H1 (cell line): ENCODE data around the gene ZFAND3. TPM values are rescaled to one million over a fixed set of nuclear protein-coding genes. Genes with fewer than 3 reads are reported as not detected.

Experiments
- CTCF ChIA-PET: fragments of 300-600 bp; sonication (Branson Sonifier 250); formaldehyde crosslinking; loops from one replicate; lab custom pipeline; 2021; ENCODE audit not compliant: partially characterized antibody; lab: Charles Lee
- POLR2A ChIA-PET: fragments of 300-600 bp; sonication (Branson Sonifier 250); formaldehyde crosslinking; loops from one replicate; lab custom pipeline; 2021; ENCODE audit warnings: inconsistent platforms; ENCODE audit not compliant: partially characterized antibody; lab: Charles Lee
- DNase-seq, 2 experiments: peaks; one replicate each; pipeline versions ENCODE4 v3.0.0 to v3.0.0-alpha.2; 2010 to 2022; ENCODE audit warnings: low spot score in 2 of 2, low read depth in 1 of 2, mixed read lengths in 1 of 2
- FAIRE-seq: peaks from 2 replicates; lab custom pipeline; 2011; peaks lifted over from hg19 to GRCh38; lab: Jason Lieb, UNC
- H2AFZ ChIP-seq: 2 replicates; pipeline ENCODE4 v1.8.1; 2012; ENCODE audit warnings: low read length, inconsistent platforms
- H2AK5ac ChIP-seq: 2 replicates; pipeline ENCODE4 v1.6.1; 2013; ENCODE audit warnings: low read depth, low read length
- H2BK120ac ChIP-seq: replicated peaks from 2 replicates; pipeline ENCODE3; 2013; ENCODE audit warnings: low read depth, low read length, inconsistent platforms
- H2BK12ac ChIP-seq: 2 replicates; pipeline ENCODE4 v1.6.1; 2013; ENCODE audit warnings: low read depth, low read length
- H2BK15ac ChIP-seq: 2 replicates; pipeline ENCODE4 v1.6.1; 2013; ENCODE audit warnings: low read length
- H2BK20ac ChIP-seq: 2 replicates; pipeline ENCODE4 v1.6.1; 2013; ENCODE audit warnings: low read length
- H2BK5ac ChIP-seq: 2 replicates; pipeline ENCODE4 v1.6.1; 2013; ENCODE audit warnings: low read depth, low read length
- H3K14ac ChIP-seq: 2 replicates; pipeline ENCODE4 v1.6.1; 2013; ENCODE audit warnings: inconsistent platforms; ENCODE audit not compliant: insufficient read length
- H3K18ac ChIP-seq: 2 replicates; pipeline ENCODE4 v1.6.1; 2013; ENCODE audit warnings: low read length; ENCODE audit errors: extremely low read depth
- H3K23ac ChIP-seq: 2 replicates; pipeline ENCODE4 v1.6.1; 2013; ENCODE audit warnings: inconsistent platforms; ENCODE audit not compliant: insufficient read length
- H3K23me2 ChIP-seq: 2 replicates; pipeline ENCODE4 v1.6.1; 2013; ENCODE audit warnings: low read depth, low read length
- H3K27ac ChIP-seq: 2 replicates; pipeline ENCODE4 v1.6.1; 2011; ENCODE audit warnings: low read depth, low read length, inconsistent platforms
- H3K27me3 ChIP-seq, 4 experiments: replicated peaks in 1 of 4; 1 replicate in 1 of 4; 2 replicates in 3 of 4; pipeline versions ENCODE4 v1.6.1 to v1.8.1; 2011 to 2013; ENCODE audit warnings: low read length in 3 of 4, mild to moderate bottlenecking in 3 of 4, inconsistent platforms in 2 of 4, mixed read lengths in 2 of 4, moderate library complexity in 1 of 4; ENCODE audit not compliant: control insufficient read depth in 3 of 4, insufficient read depth in 3 of 4; ENCODE audit errors: extremely low read depth in 1 of 4
- H3K36me3 ChIP-seq, 4 experiments: 2 replicates each; pipeline versions ENCODE4 v1.6.1 to v1.8.1; 2011 to 2013; ENCODE audit warnings: mild to moderate bottlenecking in 4 of 4, low read length in 3 of 4, moderate library complexity in 2 of 4, control low read depth in 1 of 4, inconsistent platforms in 1 of 4; ENCODE audit not compliant: insufficient read depth in 4 of 4, control insufficient read depth in 2 of 4
- H3K4ac ChIP-seq: replicated peaks from 2 replicates; pipeline ENCODE3; 2013; ENCODE audit warnings: low read length, low read depth, mixed read lengths, inconsistent platforms; ENCODE audit not compliant: insufficient read length
- H3K4me1 ChIP-seq, 4 experiments: replicated peaks in 1 of 4; 1 replicate in 1 of 4; 2 replicates in 3 of 4; pipeline versions ENCODE4 v1.6.1 to v1.8.1; 2011 to 2013; ENCODE audit warnings: low read length in 3 of 4, inconsistent platforms in 2 of 4, mixed read lengths in 1 of 4; ENCODE audit not compliant: insufficient read depth in 4 of 4, control insufficient read depth in 3 of 4
- H3K4me2 ChIP-seq, 2 experiments: 2 replicates each; pipeline versions ENCODE4 v1.6.1 to v1.8.1; 2011 to 2013; ENCODE audit warnings: low read depth in 2 of 2, low read length in 2 of 2, control low read depth in 1 of 2, inconsistent platforms in 1 of 2, mild to moderate bottlenecking in 1 of 2; ENCODE audit not compliant: insufficient read depth in 1 of 2
- H3K4me3 ChIP-seq, 4 experiments: fragments of 200-600, 300-600 bp in 1 of 4; sonication (generic), shearing (Covaris generic), sonication (Bioruptor Twin) in 1 of 4; 2 replicates each; pipeline versions ENCODE4 v1.5.1 to v1.8.1; 2011 to 2016; ENCODE audit warnings: low read length in 4 of 4, low read depth in 3 of 4, control low read depth in 2 of 4, inconsistent platforms in 2 of 4, mild to moderate bottlenecking in 2 of 4, mixed read lengths in 1 of 4, moderate library complexity in 1 of 4; ENCODE audit not compliant: insufficient read depth in 2 of 4; ENCODE audit errors: extremely low read depth in 1 of 4
- H3K56ac ChIP-seq: replicated peaks from 2 replicates; pipeline ENCODE3; 2013; ENCODE audit warnings: low read depth, mild to moderate bottlenecking, mixed read lengths, low read length, inconsistent platforms; ENCODE audit not compliant: insufficient read length
- H3K79me1 ChIP-seq: 2 replicates; pipeline ENCODE4 v1.6.1; 2013; ENCODE audit warnings: low read depth, low read length, control low read depth
- H3K79me2 ChIP-seq, 2 experiments: 2 replicates each; pipeline versions ENCODE4 v1.6.1 to v1.8.1; 2012 to 2013; ENCODE audit warnings: low read length in 2 of 2, mild to moderate bottlenecking in 2 of 2, inconsistent platforms in 1 of 2; ENCODE audit not compliant: insufficient read depth in 2 of 2, control insufficient read depth in 1 of 2
- H3K9ac ChIP-seq, 4 experiments: replicated peaks in 1 of 4; 1 replicate in 1 of 4; 2 replicates in 3 of 4; pipeline versions ENCODE4 v1.6.1 to v1.8.1; 2011 to 2013; ENCODE audit warnings: low read depth in 3 of 4, low read length in 3 of 4, control low read depth in 2 of 4, mild to moderate bottlenecking in 2 of 4, moderate library complexity in 2 of 4, inconsistent platforms in 1 of 4; ENCODE audit errors: extremely low read depth in 1 of 4
- H3K9me3 ChIP-seq, 2 experiments: 2 replicates each; pipeline versions ENCODE4 v1.6.1 to v1.8.1; 2012 to 2013; ENCODE audit warnings: mild to moderate bottlenecking in 2 of 2, moderate library complexity in 2 of 2, control low read depth in 1 of 2, inconsistent platforms in 1 of 2, low read depth in 1 of 2, low read length in 1 of 2, mixed read lengths in 1 of 2; ENCODE audit not compliant: insufficient read depth in 2 of 2
- H4K20me1 ChIP-seq, 2 experiments: replicated peaks in 1 of 2; 2 replicates each; pipeline versions ENCODE3 to v1.8.1; 2011 to 2013; ENCODE audit warnings: inconsistent platforms in 2 of 2, low read length in 2 of 2, mild to moderate bottlenecking in 1 of 2; ENCODE audit not compliant: insufficient read depth in 2 of 2, control insufficient read depth in 1 of 2
- H4K5ac ChIP-seq: 2 replicates; pipeline ENCODE4 v1.6.1; 2013; ENCODE audit warnings: low read length, low read depth, mixed read lengths, inconsistent platforms; ENCODE audit not compliant: insufficient read length
- H4K8ac ChIP-seq: 2 replicates; pipeline ENCODE4 v1.8.0; 2013; ENCODE audit warnings: mild to moderate bottlenecking, moderate library complexity, low read length, inconsistent platforms; ENCODE audit not compliant: insufficient read depth; ENCODE audit errors: extremely low read depth
- H4K91ac ChIP-seq: replicated peaks from 2 replicates; pipeline ENCODE3; 2013; ENCODE audit warnings: low read length, mixed read lengths, inconsistent platforms; ENCODE audit not compliant: insufficient read length
- BCL11A ChIP-seq, 2 experiments: IDR thresholded peaks; one replicate each; pipeline ENCODE4 v1.6.1; 2011; ENCODE audit warnings: low read depth in 2 of 2, low read length in 2 of 2, mild to moderate bottlenecking in 2 of 2
- EZH2 ChIP-seq: fragments of 200-600 bp; sonication (generic); IDR thresholded peaks from 2 replicates; pipeline ENCODE4 v1.7.1; 2012; ENCODE audit warnings: low read depth, mild to moderate bottlenecking, moderate library complexity, low read length, inconsistent platforms; ENCODE audit not compliant: severe bottlenecking
- GABPA ChIP-seq: IDR thresholded peaks from 2 replicates; pipeline ENCODE4 v1.6.1; 2011; ENCODE audit warnings: mild to moderate bottlenecking, low read length, moderate library complexity, borderline replicate concordance; ENCODE audit not compliant: insufficient read depth
- JUND ChIP-seq: IDR thresholded peaks from 2 replicates; pipeline ENCODE4 v1.6.1; 2011; ENCODE audit warnings: mild to moderate bottlenecking, improper control_type of control experiment, low read length
- POLR2A ChIP-seq, 2 experiments: IDR thresholded peaks; 1 replicate in 1 of 2; 2 replicates in 1 of 2; pipeline ENCODE4 v1.6.1; 2011; ENCODE audit warnings: low read depth in 2 of 2, low read length in 2 of 2, mild to moderate bottlenecking in 2 of 2; ENCODE audit errors: control extremely low read depth in 1 of 2
- POU5F1 ChIP-seq: IDR thresholded peaks from 2 replicates; pipeline ENCODE4 v1.6.1; 2011; ENCODE audit warnings: low read depth, mild to moderate bottlenecking, low read length, moderate library complexity
- RBBP5 ChIP-seq: IDR thresholded peaks from 2 replicates; pipeline ENCODE4 v1.7.1; 2012; ENCODE audit warnings: low read depth, mild to moderate bottlenecking, inconsistent platforms, low read length, moderate library complexity, borderline replicate concordance
- SP2 ChIP-seq: IDR thresholded peaks from 2 replicates; pipeline ENCODE4 v1.6.1; 2012; ENCODE audit warnings: mild to moderate bottlenecking, low read length, inconsistent platforms
- TCF12 ChIP-seq: IDR thresholded peaks from 2 replicates; pipeline ENCODE4 v1.6.1; 2011; ENCODE audit warnings: low read depth, mild to moderate bottlenecking, low read length
- WGBS, 2 experiments: shearing (Covaris generic) in 1 of 2; methylation state at CpG; one replicate each; pipeline versions ENCODE4 v1.1.6 to v1.1.7; 2013 to 2015; ENCODE audit warnings: low lambda C conversion rate in 2 of 2, mixed read lengths in 2 of 2, inconsistent platforms in 1 of 2, low coverage in 1 of 2, missing lambda C conversion rate in 1 of 2; ENCODE audit not compliant: insufficient replicate concordance in 2 of 2, insufficient coverage in 1 of 2, insufficient read length in 1 of 2; ENCODE audit errors: extremely low coverage in 1 of 2, missing lambda C conversion rate in 1 of 2; 5-methylcytosine and 5-hydroxymethylcytosine counted together
- polyA plus RNA-seq, 7 experiments: library from polyadenylated mRNA; depleted of rRNA in 3 of 7; stranded (reverse) in 5 of 7; unstranded in 2 of 7; fragments of >200 nt in 5 of 7; fragments of 200-250 nt in 2 of 7; gene quantifications; 1 replicate in 5 of 7; 2 replicates in 1 of 7; 4 replicates in 1 of 7; pipeline versions ENCODE4 v1.2.1 to v1.2.3, GENCODE V29; 2011 to 2013; ENCODE audit warnings: missing spikeins in 2 of 7, mixed read lengths in 2 of 7
- total RNA-seq: library from RNA; stranded (reverse); fragmentation: NEBNext Ultra II Directional; extraction: Animal tissue kit (Norgen Biotek cat#: 25700); gene quantifications from 2 replicates; pipeline ENCODE4 v1.2.1, GENCODE V29; 2021

ZFAND3 gene
- total and polyA plus RNA-seq, 2 of the 8 experiments (the other 6 are each of a cell fraction or from before 2014, with no cell fraction given), result 13.0 to 51.3 TPM

- CTCF ChIA-PET, result interaction anchor here (0.6 to 1.6 kb wide), 5 partner anchors 18 to 397 kb away, joined by 3 read pairs; no protein-coding TSS in a partner anchor
- no peak overlapping the region for H4K8ac ChIP-seq
Measured at GRCh38 chr6:37812841-37813240, 6.7 kb upstream of the ZFAND3 start.

More at GRCh38 chr6:37812841-37813240, 6.7 kb upstream of the ZFAND3 start:
- H3K18ac ChIP-seq, result no peak overlapping the region
- no peak overlapping the region for H4K5ac ChIP-seq
- FAIRE-seq, result no peak
- H3K9ac ChIP-seq, result no peak overlapping the region
- H3K4me2 ChIP-seq, result no peak overlapping the region
- H3K4me3 ChIP-seq, result no peak overlapping the region
- H3K79me1 ChIP-seq, result no peaks in the 10 kb centered on the region
- H2BK15ac ChIP-seq, result no peak overlapping the region
- no peak overlapping the region for H3K56ac ChIP-seq
- no peak overlapping the region for H3K14ac ChIP-seq
- H3K23ac ChIP-seq, result no peak overlapping the region
- H3K27me3 ChIP-seq, result no peaks in the 10 kb centered on the region; a peak in 1 of 7 replicates
- H4K91ac ChIP-seq, result no peak overlapping the region
- H4K20me1 ChIP-seq, result no peaks in the 10 kb centered on the region
- no peak overlapping the region for H2BK12ac ChIP-seq
- H3K4me1 ChIP-seq, result peaks cover 0 to 3% (median 0%) of the 10 kb centered on the region in 4 experiments; a peak in 1 of 7 replicates
- no peak overlapping the region for H2BK5ac ChIP-seq
- 90% methylated on average over 1 of the region's 1 CpG; no CpG with 5 or more reads in 1 of the 2 experiments for WGBS, 2 experiments
- no peaks in the 10 kb centered on the region for H3K23me2 ChIP-seq
- no peak overlapping the region for H2AFZ ChIP-seq
- H3K36me3 ChIP-seq, result no peaks in the 10 kb centered on the region
- H3K27ac ChIP-seq, result no peak overlapping the region
- no peaks in the 10 kb centered on the region for H3K9me3 ChIP-seq
- no peak overlapping the region for H2AK5ac ChIP-seq
- no peaks in the 10 kb centered on the region for H3K79me2 ChIP-seq
- TF ChIP-seq SP2 (no peak), POLR2A (IDR thresholded peaks at IDR 0.05; ENCODE audit: control extremely low read depth in 1 of 2, low read depth in 2 of 2, low read length in 2 of 2) (no peak), TCF12 (no peak), EZH2 (no peak), GABPA (no peak), BCL11A (IDR thresholded peaks at IDR 0.05; ENCODE audit: low read depth in 2 of 2, low read length in 2 of 2) (no peak), JUND (no peak), POU5F1 (no peak), RBBP5 (no peak)
- TF ChIP-seq, all 59 proteins: peak for 0
- no peak overlapping the region for H3K4ac ChIP-seq
- no peak overlapping the region for H2BK20ac ChIP-seq
- DNase-seq, result no peak
- POLR2A ChIA-PET, result no interaction called here
- H2BK120ac ChIP-seq, result no peak overlapping the region
